AG04449 (cell line): ENCODE data around the gene ATG16L1.

Source experiments
- CTCF ChIA-PET: fragments of 350-600 bp; formaldehyde crosslinking; extraction: SDS; loops from one replicate; lab custom pipeline; 2021; ENCODE audit warnings: antibody characterized with exemption; lab: Yijun Ruan, JAX
- POLR2A ChIA-PET: fragments of 400-600, 350-600 bp; formaldehyde crosslinking; extraction: SDS; loops from one replicate; lab custom pipeline; 2020; ENCODE audit warnings: antibody characterized with exemption, inconsistent platforms; lab: Yijun Ruan, JAX
- DNase-seq: peaks from one replicate; pipeline ENCODE4 v3.0.0-alpha.2; 2010; ENCODE audit warnings: low read depth, low spot score
- H3K4me3 ChIP-seq: 2 replicates; pipeline ENCODE4 v1.5.1; 2011; ENCODE audit warnings: low read depth, mild to moderate bottlenecking, control low read depth, low read length
- TF ChIP-seq, protein P1 (sequence below): IDR thresholded peaks from one replicate; pipeline ENCODE4 v1.5.1; 2011; ENCODE audit warnings: mild to moderate bottlenecking, moderate library complexity, low read length, control low read depth, inconsistent platforms; ENCODE audit not compliant: insufficient read depth; ENCODE audit errors: missing control alignments

The ATG16L1 gene

GRCh38 chr2:233307565-233307964 lies 56.1 kb downstream of the ATG16L1 start, which contains the start of gene SAG:
Gene SAG (plus strand): TSS chr2:233307816. CDS start chr2:233309190, 1,374 bp downstream.
- no peak within 1 kb of the TSS for H3K4me3 ChIP-seq
- CTCF ChIA-PET = no interaction called here
- DNase-seq = no peak
- POLR2A ChIA-PET = no interaction called here
- TF ChIP-seq, protein P1, sequence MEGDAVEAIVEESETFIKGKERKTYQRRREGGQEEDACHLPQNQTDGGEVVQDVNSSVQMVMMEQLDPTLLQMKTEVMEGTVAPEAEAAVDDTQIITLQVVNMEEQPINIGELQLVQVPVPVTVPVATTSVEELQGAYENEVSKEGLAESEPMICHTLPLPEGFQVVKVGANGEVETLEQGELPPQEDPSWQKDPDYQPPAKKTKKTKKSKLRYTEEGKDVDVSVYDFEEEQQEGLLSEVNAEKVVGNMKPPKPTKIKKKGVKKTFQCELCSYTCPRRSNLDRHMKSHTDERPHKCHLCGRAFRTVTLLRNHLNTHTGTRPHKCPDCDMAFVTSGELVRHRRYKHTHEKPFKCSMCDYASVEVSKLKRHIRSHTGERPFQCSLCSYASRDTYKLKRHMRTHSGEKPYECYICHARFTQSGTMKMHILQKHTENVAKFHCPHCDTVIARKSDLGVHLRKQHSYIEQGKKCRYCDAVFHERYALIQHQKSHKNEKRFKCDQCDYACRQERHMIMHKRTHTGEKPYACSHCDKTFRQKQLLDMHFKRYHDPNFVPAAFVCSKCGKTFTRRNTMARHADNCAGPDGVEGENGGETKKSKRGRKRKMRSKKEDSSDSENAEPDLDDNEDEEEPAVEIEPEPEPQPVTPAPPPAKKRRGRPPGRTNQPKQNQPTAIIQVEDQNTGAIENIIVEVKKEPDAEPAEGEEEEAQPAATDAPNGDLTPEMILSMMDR = no peak

DNA sequence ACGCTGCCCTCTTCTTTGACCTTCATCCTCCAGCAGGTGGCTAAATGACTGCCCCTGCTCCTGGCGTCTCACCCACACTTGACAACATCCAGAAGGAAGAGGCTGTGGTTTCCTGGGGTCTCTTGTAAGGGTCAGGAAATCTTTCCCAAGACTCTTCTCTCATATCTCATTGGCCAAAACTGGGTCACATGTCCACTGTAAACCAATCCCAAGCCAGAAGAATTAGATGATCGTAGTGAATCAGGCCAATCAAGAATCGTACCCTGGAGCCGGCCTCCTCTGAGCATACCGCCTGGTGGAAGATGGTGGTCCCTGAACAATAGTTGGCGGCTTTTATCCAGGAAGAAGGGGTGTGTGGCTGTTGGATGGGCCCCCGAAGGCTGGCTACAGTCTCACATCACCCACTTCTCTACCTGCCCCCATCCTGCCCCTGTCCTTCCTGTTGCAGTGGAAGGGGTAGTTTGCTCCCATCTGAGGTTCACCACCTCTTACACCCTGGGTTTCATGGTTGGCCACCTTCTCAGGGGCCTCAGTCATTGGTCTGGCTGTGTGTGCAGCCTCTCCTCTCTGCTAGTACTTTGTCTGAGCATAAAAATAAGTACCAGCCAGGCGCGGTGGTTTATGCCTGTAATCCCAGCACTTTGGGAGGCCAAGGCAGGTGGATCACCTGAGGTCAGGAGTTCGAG lies 59.9 kb downstream of the ATG16L1 start:
- TF ChIP-seq, protein P1 = no peak
- ChIA-PET POLR2A (no interaction called here), CTCF (no interaction called here)
- no peak for DNase-seq
- no peak overlapping the region for H3K4me3 ChIP-seq

DNA sequence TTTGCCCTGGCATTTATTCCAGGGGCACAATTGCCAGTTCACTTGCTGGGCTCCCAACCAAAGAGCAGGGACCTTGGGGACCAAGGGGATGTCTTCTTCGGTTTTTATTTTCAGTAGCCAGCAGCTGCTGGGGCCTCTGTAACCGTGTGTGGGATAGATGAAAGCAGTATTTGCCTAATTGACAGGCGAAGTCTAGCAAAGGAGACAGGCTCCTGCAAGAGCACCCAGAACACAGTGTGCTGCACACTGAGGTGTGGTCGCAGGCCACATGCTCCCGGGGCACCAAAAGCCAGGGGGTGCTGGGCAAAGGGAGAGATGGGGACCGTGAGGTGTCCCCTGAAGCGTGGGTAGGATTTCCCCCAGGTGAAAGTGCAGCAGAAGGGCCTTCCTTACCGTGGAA lies 61.4 kb downstream of the ATG16L1 start:
- TF ChIP-seq, protein P1 = no peak
- no peak for DNase-seq
- H3K4me3 ChIP-seq = no peak overlapping the region
- ChIA-PET POLR2A (interaction anchor here (0.6 kb wide), 1 partner anchor 13 kb away, joined by 3 read pairs; no protein-coding TSS in a partner anchor), CTCF (no interaction called here)

DNA sequence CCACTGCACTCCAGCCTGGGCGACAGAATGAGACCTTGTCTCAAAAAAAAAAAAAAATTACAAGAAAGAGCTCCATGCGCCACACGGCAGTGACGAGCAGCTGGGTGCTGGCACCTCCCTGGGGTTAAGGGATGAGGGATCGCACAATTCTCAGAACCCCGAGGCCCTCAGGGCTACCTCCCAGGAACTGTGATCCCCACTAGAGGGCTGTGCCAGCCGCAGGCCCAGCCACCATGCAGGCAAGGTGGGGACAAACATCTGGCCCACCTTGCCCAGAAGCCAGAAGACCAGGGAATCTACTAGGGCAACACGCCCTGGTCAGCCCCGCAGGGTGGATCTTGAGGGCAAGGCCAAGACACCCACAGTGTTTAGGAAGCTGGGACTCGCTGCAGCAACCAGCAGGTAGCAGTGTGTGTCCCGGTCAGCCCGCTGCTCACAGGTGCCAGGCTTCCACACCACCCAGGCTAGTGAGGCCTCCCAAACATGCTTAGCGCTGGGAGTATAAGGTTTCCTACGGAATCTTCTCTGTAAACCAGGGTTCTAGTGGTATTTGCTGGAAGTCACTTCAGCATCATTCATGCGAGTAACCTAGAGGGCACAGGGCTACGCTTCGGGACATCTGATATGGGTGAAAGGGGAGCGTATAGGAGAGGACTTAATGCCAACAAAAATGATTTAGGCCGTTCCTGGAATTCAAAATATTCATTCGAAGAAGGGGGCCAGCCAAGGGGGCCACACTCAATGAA lies 62.9 kb downstream of the ATG16L1 start:
- POLR2A ChIA-PET = no interaction called here
- CTCF ChIA-PET = no interaction called here
- DNase-seq = no peak
- H3K4me3 ChIP-seq = no peak overlapping the region
- TF ChIP-seq, protein P1 = no peak

DNA sequence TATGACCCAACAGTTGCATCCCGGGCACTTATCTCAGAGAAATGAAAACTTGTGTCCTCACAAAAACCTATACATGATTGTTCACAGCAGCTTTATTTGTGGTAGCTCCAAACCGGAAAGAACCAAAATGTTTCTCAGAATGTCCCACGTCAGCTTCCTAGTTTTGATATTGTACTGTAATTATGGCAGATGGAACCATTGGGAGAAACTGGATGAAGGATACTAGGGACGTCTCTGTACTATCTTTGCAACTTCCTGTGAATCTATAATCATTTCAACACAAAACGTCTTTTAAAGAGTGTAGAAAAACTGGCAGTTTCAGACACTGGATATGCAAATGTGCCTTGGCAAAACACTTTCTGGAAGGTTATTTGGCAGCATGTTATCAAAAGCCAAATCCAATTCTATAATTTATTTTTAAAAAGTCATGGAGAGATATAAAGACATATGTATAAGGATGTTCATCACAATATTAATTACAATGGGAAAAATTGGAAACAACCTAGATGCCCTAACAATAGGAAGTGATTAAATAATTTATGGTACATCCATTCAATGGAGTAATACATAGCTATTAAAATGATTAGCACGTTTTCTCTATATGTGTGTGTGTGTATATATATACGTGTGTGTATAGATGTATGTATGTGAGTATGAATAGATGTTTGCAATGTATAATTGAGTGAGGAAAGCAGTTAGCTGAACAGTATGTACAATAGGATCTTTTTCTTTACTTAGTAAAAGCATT lies 65.9 kb downstream of the ATG16L1 start:
- ChIA-PET POLR2A (no interaction called here), CTCF (interaction anchor here (1.0 kb wide), 1 partner anchor 21 kb away, joined by 3 read pairs; no protein-coding TSS in a partner anchor)
- H3K4me3 ChIP-seq = no peak overlapping the region
- TF ChIP-seq, protein P1 = no peak
- DNase-seq = no peak
